Measurements from ENCODE around the gene TRMT2B.

TRMT2B gene

GRCh38 chrX:101081231-101081630 lies 29.3 kb upstream of the TRMT2B start:
- Histone ChIP-seq H3K79me2 (ENCODE audit: low read length) (no peaks in the 10 kb centered on the region), H3K27me3 (replicated peaks; ENCODE audit: insufficient read depth, low read length) (no peaks in the 10 kb centered on the region), H4K20me1 (ENCODE audit: insufficient read depth, low read length) (no peaks in the 10 kb centered on the region), H3K36me3 (replicated peaks; ENCODE audit: insufficient read depth, low read length) (no peaks in the 10 kb centered on the region), H3K9me3 (replicated peaks; ENCODE audit: insufficient read depth, low read length) (no peaks in the 10 kb centered on the region), H3K9me2 (replicated peaks; ENCODE audit: insufficient read depth, low read length) (no peaks in the 10 kb centered on the region), H3K4me2 (ENCODE audit: low read depth, low read length) (no peak overlapping the region), H3K4me1 (ENCODE audit: low read length) (no peaks in the 10 kb centered on the region), H3K27ac (ENCODE audit: low read length) (no peak overlapping the region), H2AFZ (ENCODE audit: low read length) (no peak overlapping the region), H3K4me3 (ENCODE audit: low read length) (no peak overlapping the region), H3K9ac (ENCODE audit: low read length) (no peak overlapping the region), H3F3A (ENCODE audit: insufficient read depth, low read length) (no peaks in the 10 kb centered on the region)
- DNase-seq = no peak
- no peak for TF ChIP-seq CTCF (IDR thresholded peaks at IDR 0.05; ENCODE audit: low read length)
- TF ChIP-seq EZH2 (optimal IDR thresholded peaks at IDR 0.05; ENCODE audit: low read depth, low read length) = no peak
- no peak for TF ChIP-seq EZH2phosphoT487 (IDR thresholded peaks at IDR 0.05; ENCODE audit: low read length)

- H3K4me2 ChIP-seq (ENCODE audit: low read depth, low read length) = no peak overlapping the region
- H3K4me1 ChIP-seq (ENCODE audit: low read length) = no peaks in the 10 kb centered on the region
- no peak overlapping the region for H3K27ac ChIP-seq (ENCODE audit: low read length)
- H3F3A ChIP-seq (ENCODE audit: insufficient read depth, low read length) = no peaks in the 10 kb centered on the region
- H3K4me3 ChIP-seq (ENCODE audit: low read length) = no peak overlapping the region
- H3K79me2 ChIP-seq (ENCODE audit: low read length) = no peaks in the 10 kb centered on the region
- no peaks in the 10 kb centered on the region for H3K27me3 ChIP-seq (replicated peaks; ENCODE audit: insufficient read depth, low read length)
- H2AFZ ChIP-seq (ENCODE audit: low read length) = no peak overlapping the region
- no peak overlapping the region for H3K9ac ChIP-seq (ENCODE audit: low read length)
- no peak for DNase-seq
- no peaks in the 10 kb centered on the region for H4K20me1 ChIP-seq (ENCODE audit: insufficient read depth, low read length)
- TF ChIP-seq EZH2 (optimal IDR thresholded peaks at IDR 0.05; ENCODE audit: low read depth, low read length) = no peak
- H3K36me3 ChIP-seq (replicated peaks; ENCODE audit: insufficient read depth, low read length) = no peaks in the 10 kb centered on the region
- H3K9me2 ChIP-seq (replicated peaks; ENCODE audit: insufficient read depth, low read length) = no peaks in the 10 kb centered on the region
- no peaks in the 10 kb centered on the region for H3K9me3 ChIP-seq (replicated peaks; ENCODE audit: insufficient read depth, low read length)
Observed at GRCh38 chrX:101080326-101081124, 28.6 kb upstream of the TRMT2B start.

GRCh38 chrX:101079736-101080270 lies 27.9 kb upstream of the TRMT2B start:
- Histone ChIP-seq H3K79me2 (ENCODE audit: low read length) (no peaks in the 10 kb centered on the region), H3K27ac (ENCODE audit: low read length) (no peak overlapping the region), H3K9me3 (replicated peaks; ENCODE audit: insufficient read depth, low read length) (no peaks in the 10 kb centered on the region), H3K4me2 (ENCODE audit: low read depth, low read length) (no peak overlapping the region), H3K4me3 (ENCODE audit: low read length) (no peak overlapping the region), H3K9ac (ENCODE audit: low read length) (no peak overlapping the region), H2AFZ (ENCODE audit: low read length) (no peak overlapping the region), H3K36me3 (replicated peaks; ENCODE audit: insufficient read depth, low read length) (no peaks in the 10 kb centered on the region), H3K27me3 (replicated peaks; ENCODE audit: insufficient read depth, low read length) (no peaks in the 10 kb centered on the region), H4K20me1 (ENCODE audit: insufficient read depth, low read length) (no peaks in the 10 kb centered on the region), H3K9me2 (replicated peaks; ENCODE audit: insufficient read depth, low read length) (no peaks in the 10 kb centered on the region), H3F3A (ENCODE audit: insufficient read depth, low read length) (no peaks in the 10 kb centered on the region), H3K4me1 (ENCODE audit: low read length) (no peaks in the 10 kb centered on the region)
- TF ChIP-seq EZH2phosphoT487 (IDR thresholded peaks at IDR 0.05; ENCODE audit: low read length) = no peak
- no peak for TF ChIP-seq EZH2 (optimal IDR thresholded peaks at IDR 0.05; ENCODE audit: low read depth, low read length)
- TF ChIP-seq CTCF (IDR thresholded peaks at IDR 0.05; ENCODE audit: low read length) = no peak
- no peak for DNase-seq

Measured in MM.1S (cell line).